ENCODE data around the gene ADGRL2. TPM values are rescaled to one million over a fixed set of nuclear protein-coding genes. Genes with fewer than 3 reads are reported as not detected.

ADGRL2 gene
- total RNA-seq, 1 donor from 2014 or later: 270 TPM

DNA sequence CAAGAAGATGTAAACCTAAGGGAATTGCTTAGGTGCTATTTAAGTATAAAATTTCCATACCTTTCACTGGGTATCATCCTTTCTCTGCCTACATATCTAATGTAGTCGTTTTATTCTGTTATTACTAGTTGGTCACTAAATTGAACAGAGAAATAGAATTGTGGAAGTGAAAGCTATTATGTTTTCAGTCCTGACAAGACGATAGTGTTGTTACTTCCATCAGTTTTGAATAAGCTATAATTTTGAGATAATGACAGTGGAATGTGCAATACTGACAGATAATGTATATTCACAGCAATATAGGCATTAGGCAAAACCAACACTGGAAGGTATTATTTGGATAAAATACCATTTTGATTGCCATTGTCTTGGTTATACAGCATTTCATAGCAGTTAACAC is 181.8 kb downstream of the ADGRL2 start:
- no peak overlapping the region for H3K4me3 ChIP-seq
- TF ChIP-seq EZH2 (IDR thresholded peaks at IDR 0.05) (no peak), EZH2phosphoT487 (IDR thresholded peaks at IDR 0.05) (no peak)
- TF ChIP-seq, protein P1, sequence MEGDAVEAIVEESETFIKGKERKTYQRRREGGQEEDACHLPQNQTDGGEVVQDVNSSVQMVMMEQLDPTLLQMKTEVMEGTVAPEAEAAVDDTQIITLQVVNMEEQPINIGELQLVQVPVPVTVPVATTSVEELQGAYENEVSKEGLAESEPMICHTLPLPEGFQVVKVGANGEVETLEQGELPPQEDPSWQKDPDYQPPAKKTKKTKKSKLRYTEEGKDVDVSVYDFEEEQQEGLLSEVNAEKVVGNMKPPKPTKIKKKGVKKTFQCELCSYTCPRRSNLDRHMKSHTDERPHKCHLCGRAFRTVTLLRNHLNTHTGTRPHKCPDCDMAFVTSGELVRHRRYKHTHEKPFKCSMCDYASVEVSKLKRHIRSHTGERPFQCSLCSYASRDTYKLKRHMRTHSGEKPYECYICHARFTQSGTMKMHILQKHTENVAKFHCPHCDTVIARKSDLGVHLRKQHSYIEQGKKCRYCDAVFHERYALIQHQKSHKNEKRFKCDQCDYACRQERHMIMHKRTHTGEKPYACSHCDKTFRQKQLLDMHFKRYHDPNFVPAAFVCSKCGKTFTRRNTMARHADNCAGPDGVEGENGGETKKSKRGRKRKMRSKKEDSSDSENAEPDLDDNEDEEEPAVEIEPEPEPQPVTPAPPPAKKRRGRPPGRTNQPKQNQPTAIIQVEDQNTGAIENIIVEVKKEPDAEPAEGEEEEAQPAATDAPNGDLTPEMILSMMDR (IDR thresholded peaks at IDR 0.05): no peak
- H3K4me1 ChIP-seq: peaks cover 23% of the 10 kb centered on the region
- no peak for DNase-seq (ENCODE audit: low spot score)
- peaks cover 40% of the 10 kb centered on the region for H3K79me2 ChIP-seq (ENCODE audit: low read depth)
- no peak overlapping the region for H3K9ac ChIP-seq
- no peaks in the 10 kb centered on the region for H3K9me3 Mint-ChIP-seq
- H2AFZ ChIP-seq (replicated peaks): no peak overlapping the region
- no peak overlapping the region for H3K27ac Mint-ChIP-seq
- H3K27ac ChIP-seq: no peak overlapping the region
- peaks cover 10% of the 10 kb centered on the region for H4K20me1 ChIP-seq (ENCODE audit: low read depth)
- peaks cover 45% of the 10 kb centered on the region for H3K36me3 ChIP-seq
- peaks cover 45% of the 10 kb centered on the region for H3K36me3 Mint-ChIP-seq
- no peak overlapping the region for H3K4me3 Mint-ChIP-seq
- H3K27me3 Mint-ChIP-seq (ENCODE audit: insufficient read depth, low read depth): no peaks in the 10 kb centered on the region
- H3K4me2 ChIP-seq: no peak overlapping the region
- H3F3A ChIP-seq (ENCODE audit: low read depth): peaks cover 18% of the 10 kb centered on the region
- peaks cover 5% of the 10 kb centered on the region for H3K4me1 Mint-ChIP-seq
- H3K27me3 ChIP-seq: no peaks in the 10 kb centered on the region
- H3K9me3 ChIP-seq (ENCODE audit: low read depth): no peaks in the 10 kb centered on the region

DNA sequence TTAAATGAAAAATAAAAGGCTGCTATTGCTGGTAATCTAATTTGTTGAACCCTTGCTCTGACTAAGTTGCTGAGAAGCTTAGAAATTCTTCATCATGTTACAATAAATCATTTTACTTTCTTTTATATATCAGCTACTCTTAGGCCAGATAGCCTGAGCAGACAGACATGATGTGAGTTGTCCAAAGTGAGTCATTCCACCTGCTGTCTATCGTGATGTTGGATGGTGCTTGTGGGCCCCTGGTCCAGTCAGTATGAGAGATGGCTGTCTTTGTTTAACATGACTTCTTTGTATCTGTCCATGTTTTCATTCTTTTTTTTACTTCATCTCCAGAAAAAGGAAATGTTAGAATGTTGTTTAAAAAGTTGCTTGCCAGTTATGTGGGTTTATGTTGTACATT is 188.8 kb downstream of the ADGRL2 start:
- H3K4me1 ChIP-seq: no peaks in the 10 kb centered on the region
- Mint-ChIP-seq H3K27me3 (ENCODE audit: insufficient read depth, low read depth) (no peaks in the 10 kb centered on the region), H3K9me3 (no peaks in the 10 kb centered on the region), H3K4me3 (no peak overlapping the region), H3K27ac (no peak overlapping the region), H3K36me3 (peaks cover 39% of the 10 kb centered on the region), H3K4me1 (no peaks in the 10 kb centered on the region)
- no peaks in the 10 kb centered on the region for H3K79me2 ChIP-seq (ENCODE audit: low read depth)
- no peak for TF ChIP-seq EZH2 (IDR thresholded peaks at IDR 0.05)
- H2AFZ ChIP-seq (replicated peaks): no peak overlapping the region
- H3K27ac ChIP-seq: no peak overlapping the region
- peaks cover 40% of the 10 kb centered on the region for H3F3A ChIP-seq (ENCODE audit: low read depth)
- no peak overlapping the region for H3K9ac ChIP-seq
- H3K9me3 ChIP-seq (ENCODE audit: low read depth): no peaks in the 10 kb centered on the region
- no peak overlapping the region for H3K4me2 ChIP-seq
- H3K36me3 ChIP-seq: peaks cover 59% of the 10 kb centered on the region
- no peak overlapping the region for H3K4me3 ChIP-seq
- no peaks in the 10 kb centered on the region for H3K27me3 ChIP-seq
- DNase-seq (ENCODE audit: low spot score): no peak
- peaks cover 3% of the 10 kb centered on the region for H4K20me1 ChIP-seq (ENCODE audit: low read depth)

DNA sequence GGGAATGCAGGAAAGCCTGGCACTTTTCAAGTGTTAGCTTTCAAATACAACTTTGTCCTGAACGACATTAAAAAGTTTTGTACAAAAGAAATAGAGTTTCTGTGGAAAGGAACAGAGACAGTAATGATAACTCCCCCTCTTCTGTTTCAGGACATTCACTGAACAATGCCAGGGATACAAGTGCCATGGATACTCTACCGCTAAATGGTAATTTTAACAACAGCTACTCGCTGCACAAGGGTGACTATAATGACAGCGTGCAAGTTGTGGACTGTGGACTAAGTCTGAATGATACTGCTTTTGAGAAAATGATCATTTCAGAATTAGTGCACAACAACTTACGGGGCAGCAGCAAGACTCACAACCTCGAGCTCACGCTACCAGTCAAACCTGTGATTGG is 189.5 kb downstream of the ADGRL2 start:
- H3K9ac ChIP-seq: no peak overlapping the region
- H3K4me3 Mint-ChIP-seq: no peak overlapping the region
- no peak overlapping the region for H3K4me3 ChIP-seq
- peaks cover 33% of the 10 kb centered on the region for H3K36me3 Mint-ChIP-seq
- H3K4me2 ChIP-seq: no peak overlapping the region
- TF ChIP-seq EZH2phosphoT487 (IDR thresholded peaks at IDR 0.05): no peak
- no peak for TF ChIP-seq EZH2 (IDR thresholded peaks at IDR 0.05)
- TF ChIP-seq, protein P1 (IDR thresholded peaks at IDR 0.05): no peak
- H3K27ac ChIP-seq: no peak overlapping the region
- no peaks in the 10 kb centered on the region for H3K79me2 ChIP-seq (ENCODE audit: low read depth)
- H3K27me3 Mint-ChIP-seq (ENCODE audit: insufficient read depth, low read depth): no peaks in the 10 kb centered on the region
- H3K27ac Mint-ChIP-seq: no peak overlapping the region
- peaks cover 3% of the 10 kb centered on the region for H4K20me1 ChIP-seq (ENCODE audit: low read depth)
- DNase-seq (ENCODE audit: low spot score): no peak
- H3K9me3 ChIP-seq (ENCODE audit: low read depth): no peaks in the 10 kb centered on the region
- H3K27me3 ChIP-seq: no peaks in the 10 kb centered on the region
- H2AFZ ChIP-seq (replicated peaks): no peak overlapping the region
- H3F3A ChIP-seq (ENCODE audit: low read depth): peaks cover 47% of the 10 kb centered on the region
- no peaks in the 10 kb centered on the region for H3K4me1 Mint-ChIP-seq
- no peaks in the 10 kb centered on the region for H3K9me3 Mint-ChIP-seq
- H3K36me3 ChIP-seq: peaks cover 52% of the 10 kb centered on the region
- no peaks in the 10 kb centered on the region for H3K4me1 ChIP-seq

DNA sequence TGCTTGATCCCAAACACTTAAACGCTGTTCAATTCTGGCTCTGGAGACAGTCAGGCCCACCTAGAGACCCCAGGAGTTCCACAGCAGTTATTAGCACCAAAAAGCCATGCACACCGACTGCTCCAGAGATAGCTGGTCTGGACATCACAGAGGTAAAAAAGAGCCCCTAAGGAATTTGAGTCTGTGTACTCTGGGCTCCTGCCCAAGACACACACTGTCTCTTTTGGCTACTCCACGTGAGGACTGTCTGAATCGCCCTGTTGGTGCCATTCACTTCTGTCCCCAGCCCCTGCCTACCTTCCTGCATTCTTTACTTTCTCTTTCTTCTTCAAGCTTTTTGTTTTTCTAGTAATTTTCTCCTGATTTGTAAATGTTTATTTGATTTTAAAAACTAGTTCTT is 197.4 kb downstream of the ADGRL2 start:
- TF ChIP-seq EZH2 (IDR thresholded peaks at IDR 0.05) (no peak), EZH2phosphoT487 (IDR thresholded peaks at IDR 0.05) (no peak)
- TF ChIP-seq, protein P1 (IDR thresholded peaks at IDR 0.05): no peak
- Mint-ChIP-seq H3K4me3 (no peak overlapping the region), H3K9me3 (no peaks in the 10 kb centered on the region), H3K36me3 (no peaks in the 10 kb centered on the region), H3K27me3 (ENCODE audit: insufficient read depth, low read depth) (no peaks in the 10 kb centered on the region), H3K4me1 (peaks cover 9% of the 10 kb centered on the region), H3K27ac (no peak overlapping the region)
- H3K9me3 ChIP-seq (ENCODE audit: low read depth): no peaks in the 10 kb centered on the region
- no peak for DNase-seq (ENCODE audit: low spot score)
- peaks cover 18% of the 10 kb centered on the region for H3K4me1 ChIP-seq
- H3K4me3 ChIP-seq: no peak overlapping the region
- H3K79me2 ChIP-seq (ENCODE audit: low read depth): no peaks in the 10 kb centered on the region
- peaks cover 56% of the 10 kb centered on the region for H3F3A ChIP-seq (ENCODE audit: low read depth)
- no peak overlapping the region for H3K9ac ChIP-seq
- H3K4me2 ChIP-seq: no peak overlapping the region
- no peaks in the 10 kb centered on the region for H3K27me3 ChIP-seq
- H3K36me3 ChIP-seq: peaks cover 3% of the 10 kb centered on the region
- no peak overlapping the region for H3K27ac ChIP-seq
- no peak overlapping the region for H2AFZ ChIP-seq (replicated peaks)
- H4K20me1 ChIP-seq (ENCODE audit: low read depth): no peaks in the 10 kb centered on the region

Data from neural progenitor cell (in vitro differentiated cells).